Stimulated activated CD8-positive, alpha-beta memory T cell treated with anti-CD3 and anti-CD28 coated beads, Interleukin-2, amount 100 ng/mL, for 48 hours (primary cell): ENCODE results near the gene PIK3C2A.
A peak's percentile ranks its signal among the peaks of the same experiment; 100 is the strongest.
"Not testable (repeated sequence)": the region's sequence is repeated elsewhere in the genome, so short reads cannot be mapped to it uniquely, and the experiment has no call there.

Experiments
- DNase-seq, 2 donors: peaks; one replicate each; pipeline ENCODE4 v3.0.0-alpha.2; 2020; ENCODE audit warnings: low read depth in 2 of 2

PIK3C2A gene, protein sequence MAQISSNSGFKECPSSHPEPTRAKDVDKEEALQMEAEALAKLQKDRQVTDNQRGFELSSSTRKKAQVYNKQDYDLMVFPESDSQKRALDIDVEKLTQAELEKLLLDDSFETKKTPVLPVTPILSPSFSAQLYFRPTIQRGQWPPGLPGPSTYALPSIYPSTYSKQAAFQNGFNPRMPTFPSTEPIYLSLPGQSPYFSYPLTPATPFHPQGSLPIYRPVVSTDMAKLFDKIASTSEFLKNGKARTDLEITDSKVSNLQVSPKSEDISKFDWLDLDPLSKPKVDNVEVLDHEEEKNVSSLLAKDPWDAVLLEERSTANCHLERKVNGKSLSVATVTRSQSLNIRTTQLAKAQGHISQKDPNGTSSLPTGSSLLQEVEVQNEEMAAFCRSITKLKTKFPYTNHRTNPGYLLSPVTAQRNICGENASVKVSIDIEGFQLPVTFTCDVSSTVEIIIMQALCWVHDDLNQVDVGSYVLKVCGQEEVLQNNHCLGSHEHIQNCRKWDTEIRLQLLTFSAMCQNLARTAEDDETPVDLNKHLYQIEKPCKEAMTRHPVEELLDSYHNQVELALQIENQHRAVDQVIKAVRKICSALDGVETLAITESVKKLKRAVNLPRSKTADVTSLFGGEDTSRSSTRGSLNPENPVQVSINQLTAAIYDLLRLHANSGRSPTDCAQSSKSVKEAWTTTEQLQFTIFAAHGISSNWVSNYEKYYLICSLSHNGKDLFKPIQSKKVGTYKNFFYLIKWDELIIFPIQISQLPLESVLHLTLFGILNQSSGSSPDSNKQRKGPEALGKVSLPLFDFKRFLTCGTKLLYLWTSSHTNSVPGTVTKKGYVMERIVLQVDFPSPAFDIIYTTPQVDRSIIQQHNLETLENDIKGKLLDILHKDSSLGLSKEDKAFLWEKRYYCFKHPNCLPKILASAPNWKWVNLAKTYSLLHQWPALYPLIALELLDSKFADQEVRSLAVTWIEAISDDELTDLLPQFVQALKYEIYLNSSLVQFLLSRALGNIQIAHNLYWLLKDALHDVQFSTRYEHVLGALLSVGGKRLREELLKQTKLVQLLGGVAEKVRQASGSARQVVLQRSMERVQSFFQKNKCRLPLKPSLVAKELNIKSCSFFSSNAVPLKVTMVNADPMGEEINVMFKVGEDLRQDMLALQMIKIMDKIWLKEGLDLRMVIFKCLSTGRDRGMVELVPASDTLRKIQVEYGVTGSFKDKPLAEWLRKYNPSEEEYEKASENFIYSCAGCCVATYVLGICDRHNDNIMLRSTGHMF (N-terminal part only)

DNA sequence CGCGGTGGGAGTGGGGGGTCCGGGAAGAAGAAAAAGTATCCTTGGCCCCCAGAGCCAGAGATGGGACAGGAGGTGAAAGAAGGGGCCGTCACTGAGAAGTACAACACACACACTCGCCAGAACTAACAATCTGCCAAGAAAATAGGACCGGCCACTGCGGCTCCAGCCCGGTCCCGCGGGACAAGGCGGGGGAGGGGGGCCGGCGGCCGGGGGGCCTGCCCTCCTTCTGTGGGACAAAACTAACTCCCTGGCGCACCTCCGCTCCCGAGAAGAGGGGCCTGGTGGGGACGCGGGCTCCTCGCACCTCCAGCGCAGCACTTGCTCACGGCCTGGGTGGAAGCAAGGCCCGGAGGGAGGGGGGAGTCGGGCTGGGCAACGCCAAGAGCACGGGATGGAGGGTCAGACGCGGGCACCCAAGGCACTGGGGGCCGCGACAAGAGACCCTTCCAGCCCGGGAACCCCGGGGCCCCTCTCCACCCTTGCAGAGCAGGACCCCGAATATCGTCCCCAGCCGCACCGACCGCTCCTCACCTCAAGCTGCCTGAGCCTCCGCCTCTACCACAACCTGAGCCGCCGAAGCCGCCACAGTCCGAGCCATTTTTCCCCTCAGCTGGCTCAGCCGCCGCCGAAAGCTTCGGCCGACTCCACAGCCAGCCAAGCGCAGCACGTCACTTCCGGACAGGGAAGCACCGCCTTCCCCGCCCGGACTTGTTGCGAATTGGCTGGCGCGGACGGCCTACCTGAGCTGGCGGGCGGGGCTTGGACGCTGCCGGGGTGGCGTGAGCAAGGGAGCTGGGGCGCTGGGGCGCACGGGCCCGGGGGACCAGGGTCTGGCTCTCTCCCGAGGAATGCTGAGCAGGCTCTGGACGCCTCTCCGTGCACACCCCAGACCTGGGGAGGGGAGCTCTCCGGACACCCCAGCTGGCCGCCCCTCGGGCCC is at the start of gene PIK3C2A:
Gene PIK3C2A (minus strand): TSS at position 670 of the 940 bp plus-strand sequence. CDS start 38,245 bp downstream, outside the sequence.
- DNase-seq: peak; percentile 93 to 94

GRCh38 chr11:17257196-17257595 is 49.4 kb upstream of the PIK3C2A start:
- no peak for DNase-seq

- no peak for DNase-seq
These were observed 48.7 kb upstream of the PIK3C2A start for GRCh38 chr11:17256512-17256911.

DNA sequence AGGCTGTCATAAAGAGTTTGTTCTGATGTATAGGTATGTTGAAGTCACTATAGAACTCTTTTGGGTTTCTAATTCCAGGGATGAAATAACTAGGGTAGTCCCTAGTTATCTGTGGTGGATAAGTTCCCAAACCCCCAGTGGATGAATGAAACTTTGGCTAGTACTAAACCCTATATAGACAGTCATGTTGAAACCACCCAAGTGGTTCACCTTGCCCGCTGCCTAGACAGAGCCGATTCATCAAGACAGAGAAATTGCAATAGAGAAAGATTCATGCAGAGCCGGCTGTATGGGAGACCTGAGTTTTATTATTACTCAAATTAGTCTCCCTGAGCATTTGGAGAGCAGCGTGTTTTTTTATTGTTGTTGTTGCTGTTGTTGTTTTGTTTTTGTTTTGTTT is 44.9 kb upstream of the PIK3C2A start:
- DNase-seq: no peak

DNA sequence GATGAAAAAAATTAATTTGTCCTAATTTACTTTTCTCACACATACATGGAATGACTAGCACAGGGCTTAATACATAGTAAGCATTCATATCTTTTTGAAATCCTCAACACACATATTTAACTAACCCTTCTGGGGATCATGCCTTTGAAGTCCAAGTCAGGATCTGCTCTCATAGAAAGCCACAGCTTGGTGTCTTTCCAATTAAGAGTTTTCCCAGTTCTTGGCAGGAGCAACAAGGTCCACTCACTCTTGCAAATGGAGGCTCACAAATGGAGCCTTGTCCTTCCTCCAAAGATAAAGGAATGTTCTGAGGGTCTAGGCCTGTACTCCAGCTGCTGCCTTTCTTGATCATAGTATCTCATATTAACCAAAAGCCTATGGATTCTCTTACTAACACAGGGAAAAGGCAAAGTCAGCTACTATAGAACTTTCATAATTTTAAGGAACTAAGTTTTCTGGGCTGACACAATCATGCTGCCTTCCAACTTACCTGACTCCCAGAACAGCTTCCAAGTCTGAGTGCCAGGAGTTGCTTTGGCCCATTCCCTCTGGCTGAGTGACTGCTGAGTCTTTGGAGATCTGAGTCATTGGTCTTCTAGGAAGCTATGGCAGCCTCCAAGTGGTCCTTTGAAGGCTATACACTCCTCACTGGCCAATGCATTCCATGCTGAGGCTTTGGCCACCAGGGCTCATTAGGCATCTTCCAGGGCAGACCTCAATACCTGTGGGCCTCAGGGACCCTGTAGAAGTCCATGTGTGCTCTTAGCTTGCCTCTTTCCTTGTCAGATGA is 43.0 kb upstream of the PIK3C2A start:
- DNase-seq: no peak

- no peak for DNase-seq
These were observed 36.3 kb upstream of the PIK3C2A start for GRCh38 chr11:17244046-17244445.

- not testable (repeated sequence) for DNase-seq
These were observed 35.2 kb upstream of the PIK3C2A start for GRCh38 chr11:17242954-17243353.

GRCh38 chr11:17240780-17241179 is 33.0 kb upstream of the PIK3C2A start:
- no peak for DNase-seq

GRCh38 chr11:17239927-17240326 is 32.1 kb upstream of the PIK3C2A start:
- DNase-seq: not testable (repeated sequence)

DNA sequence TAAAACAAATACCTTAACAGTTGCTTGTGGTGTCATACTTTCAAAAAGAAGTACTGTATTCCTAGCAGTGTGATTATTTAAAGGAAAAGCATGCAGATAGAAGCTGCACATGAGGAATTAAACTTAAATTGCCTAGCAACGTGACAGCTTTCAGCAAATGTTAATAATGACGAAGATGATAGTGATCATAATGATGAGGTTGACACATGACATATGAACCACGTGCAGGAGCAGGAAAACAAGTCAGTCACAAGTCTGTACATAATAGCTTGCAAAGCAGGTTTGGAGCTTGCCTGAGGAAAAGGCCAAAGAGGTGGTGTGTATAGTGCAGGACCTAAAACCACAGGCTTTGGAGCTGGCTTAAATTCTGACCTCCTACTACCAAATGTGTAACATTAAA is 30.6 kb upstream of the PIK3C2A start:
- no peak for DNase-seq

- no peak for DNase-seq
These were observed 25.3 kb upstream of the PIK3C2A start for GRCh38 chr11:17233101-17233500.

- DNase-seq: peak; percentile 15 to 23
These were observed 23.4 kb upstream of the PIK3C2A start for GRCh38 chr11:17230867-17231851.

- no peak for DNase-seq
These were observed 21.8 kb upstream of the PIK3C2A start for GRCh38 chr11:17229481-17230152.

DNA sequence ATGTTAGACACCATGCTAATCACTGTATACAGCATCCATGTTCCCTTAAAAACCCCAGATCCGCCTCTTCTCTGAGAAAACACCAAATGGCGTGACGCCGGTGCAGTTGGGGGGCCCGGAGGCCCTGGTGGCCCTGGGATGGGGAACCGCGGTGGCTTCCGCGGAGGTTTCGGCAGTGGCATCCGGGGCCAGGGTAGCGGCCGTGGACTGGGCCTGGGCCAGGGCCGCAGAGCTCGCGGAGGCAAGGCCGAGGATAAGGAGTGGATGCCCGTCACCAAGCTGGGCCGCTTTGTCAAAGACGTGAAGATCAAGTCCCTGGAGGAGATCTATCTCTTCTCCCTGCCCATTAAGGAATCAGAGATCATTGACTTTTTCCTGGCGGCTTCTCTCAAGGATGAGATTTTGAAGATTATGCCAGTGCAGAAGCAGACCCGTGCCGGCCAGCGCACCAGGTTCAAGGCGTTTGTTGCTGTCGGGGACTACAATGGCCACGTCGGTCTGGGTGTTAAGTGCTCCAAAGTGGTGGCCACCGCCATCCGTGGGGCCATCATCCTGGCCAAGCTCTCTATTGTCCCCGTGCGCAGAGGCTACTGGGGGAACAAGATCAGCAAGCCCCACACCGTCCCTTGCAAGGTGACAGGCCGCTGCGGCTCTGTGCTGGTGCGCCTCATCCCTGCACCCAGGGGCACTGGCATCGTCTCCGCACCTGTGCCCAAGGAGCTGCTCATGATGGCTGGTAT is 20.6 kb upstream of the PIK3C2A start:
- not testable (repeated sequence) for DNase-seq

GRCh38 chr11:17224727-17225126 is 16.9 kb upstream of the PIK3C2A start:
- DNase-seq: no peak

GRCh38 chr11:17221968-17222367 is 14.2 kb upstream of the PIK3C2A start:
- DNase-seq: no peak

GRCh38 chr11:17219016-17219415 is 11.2 kb upstream of the PIK3C2A start:
- no peak for DNase-seq
